Renal cortex interstitium (tissue), 3 donors: ENCODE results near the gene GINS2. TPM values are rescaled to one million over a fixed set of nuclear protein-coding genes. Genes with fewer than 3 reads are reported as not detected.

Experiments
- polyA plus RNA-seq, 3 donors: library from polyadenylated mRNA; unstranded; fragments of 120-200 nt; gene quantifications; one replicate each; pipeline ENCODE4 v1.2.1, GENCODE V29; 2013; ENCODE audit not compliant: insufficient read length in 3 of 3

Gene GINS2
- polyA plus RNA-seq, 3 donors = 16.8 to 23.8 (median 20.0) TPM

Other genes starting within 250 kb of the GINS2 start
- 10 to 100 TPM; 62.2 to 81.9 (median 73.5) TPM for gene GSE1, start 75.6 kb downstream of the GINS2 start, polyA plus RNA-seq
- gene C16orf74, start 62.1 kb upstream of the GINS2 start, polyA plus RNA-seq = 1 to 10 TPM; 2.3 to 4.5 (median 4.0) TPM
- 10 to 100 TPM; 28.1 to 31.9 (median 31.8) TPM for gene EMC8, start 110.6 kb upstream of the GINS2 start, polyA plus RNA-seq
- gene COX4I1, start 110.7 kb upstream of the GINS2 start, polyA plus RNA-seq = 100 to 1,000 TPM; 342 to 440 (median 390) TPM
- gene IRF8, start 210.2 kb upstream of the GINS2 start, polyA plus RNA-seq = 1 to 10 TPM; 3.3 to 6.5 (median 5.8) TPM